Esophagus (tissue), 2 donors: ENCODE measurements around the gene SDSL. TPM values are rescaled to one million over a fixed set of nuclear protein-coding genes. Genes with fewer than 3 reads are reported as not detected.

Source experiments
- H3K27ac ChIP-seq, 2 donors: one replicate each; pipeline ENCODE4 v1.5.1; 2013; ENCODE audit warnings: low read depth in 2 of 2, mild to moderate bottlenecking in 2 of 2, inconsistent platforms in 1 of 2, low read length in 1 of 2, moderate library complexity in 1 of 2
- H3K27me3 ChIP-seq, 2 donors: one replicate each; pipeline ENCODE4 v1.6.1; 2013; ENCODE audit warnings: low read length in 2 of 2, control low read depth in 1 of 2, mild to moderate bottlenecking in 1 of 2; ENCODE audit not compliant: insufficient read depth in 2 of 2, control insufficient read depth in 1 of 2
- H3K36me3 ChIP-seq, 2 donors: one replicate each; pipeline ENCODE4 v1.6.1; 2013; ENCODE audit warnings: low read length in 1 of 2; ENCODE audit not compliant: control insufficient read depth in 2 of 2, insufficient read depth in 2 of 2
- H3K4me1 ChIP-seq, 2 donors: one replicate each; pipeline ENCODE4 v1.6.1; 2013; ENCODE audit warnings: low read length in 1 of 2; ENCODE audit not compliant: control insufficient read depth in 2 of 2, insufficient read depth in 2 of 2
- H3K4me3 ChIP-seq, 2 donors: one replicate each; pipeline ENCODE4 v1.5.1; 2013; ENCODE audit warnings: low read length in 2 of 2, mild to moderate bottlenecking in 2 of 2, low read depth in 1 of 2, moderate library complexity in 1 of 2
- H3K9me3 ChIP-seq, 2 donors: one replicate each; pipeline ENCODE4 v1.6.1; 2013; ENCODE audit warnings: mild to moderate bottlenecking in 2 of 2, low read depth in 1 of 2, low read length in 1 of 2, moderate library complexity in 1 of 2; ENCODE audit not compliant: control insufficient read depth in 2 of 2, insufficient read depth in 1 of 2
- WGBS, 2 donors: extraction: QIAGEN DNeasy Blood & Tissue Kit; methylation state at CpG; one replicate each; pipeline ENCODE4 v1.1.7; 2013; 5-methylcytosine and 5-hydroxymethylcytosine counted together
- polyA plus RNA-seq, 2 donors: library from polyadenylated mRNA; stranded (reverse); fragments of 200-250 nt; gene quantifications; one replicate each; pipeline ENCODE4 v1.2.3, GENCODE V29; 2013
- donor health status: healthy with polysubstance abuse.
- donor health status: Bipolar disorder and iron deficiency.

SDSL gene
- polyA plus RNA-seq, 2 donors = 0.65 to 1.3 TPM

GRCh38 chr12:113416091-113416754 is 6.0 kb upstream of the SDSL start:
- Histone ChIP-seq H3K36me3 (no peaks in the 10 kb centered on the region), H3K4me3 (no peak overlapping the region), H3K27me3 (no peaks in the 10 kb centered on the region), H3K4me1 (no peaks in the 10 kb centered on the region), H3K9me3 (no peaks in the 10 kb centered on the region), H3K27ac (no peak overlapping the region)
- 52 to 53% methylated on average over 6 of the region's 6 CpGs for WGBS, 2 donors

GRCh38 chr12:113418213-113418879 is 3.8 kb upstream of the SDSL start:
- peaks cover 0 to 7% of the 10 kb centered on the region in 2 donors for H3K4me1 ChIP-seq
- no peak overlapping the region for H3K4me3 ChIP-seq
- H3K9me3 ChIP-seq = no peaks in the 10 kb centered on the region
- H3K27ac ChIP-seq = no peak overlapping the region
- H3K27me3 ChIP-seq = no peaks in the 10 kb centered on the region
- 41 to 43% methylated on average over 13 of the region's 13 CpGs for WGBS, 2 donors
- H3K36me3 ChIP-seq = no peaks in the 10 kb centered on the region

DNA sequence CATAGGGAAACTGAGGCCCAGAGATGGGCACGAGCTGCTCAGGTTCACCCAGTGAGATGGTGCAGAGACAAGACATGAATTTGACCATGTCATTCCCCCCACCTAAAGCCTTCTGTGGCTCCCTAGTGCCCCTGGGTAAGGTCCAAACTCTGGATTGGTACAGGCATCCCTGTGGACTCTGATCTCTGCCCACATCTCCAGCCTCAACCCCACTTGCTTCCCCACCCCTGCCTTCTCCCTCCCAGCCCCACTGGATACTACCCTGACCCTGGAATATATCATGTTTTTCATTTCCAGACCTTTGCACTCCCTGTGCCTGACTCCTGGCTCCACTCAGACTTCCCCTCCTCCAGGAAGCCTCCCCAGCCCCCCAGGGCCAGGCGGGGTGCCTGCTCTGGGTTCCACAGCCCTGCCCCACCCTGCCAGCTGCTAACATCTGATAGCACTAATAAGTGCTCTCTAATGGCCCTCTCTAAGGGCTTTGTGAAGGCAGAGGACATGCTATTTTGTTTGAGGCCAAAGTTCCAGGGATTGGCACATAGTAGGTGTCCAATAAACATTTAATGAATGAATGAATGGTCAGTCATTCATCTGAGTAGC is 1.1 kb upstream of the SDSL start:
- peaks cover 0 to 7% of the 10 kb centered on the region in 2 donors for H3K4me1 ChIP-seq
- H3K36me3 ChIP-seq = no peaks in the 10 kb centered on the region
- 55 to 66% methylated on average over 2 of the region's 2 CpGs for WGBS, 2 donors
- no peak overlapping the region for H3K4me3 ChIP-seq
- no peak overlapping the region for H3K27ac ChIP-seq
- no peaks in the 10 kb centered on the region for H3K27me3 ChIP-seq
- H3K9me3 ChIP-seq = no peaks in the 10 kb centered on the region

- Histone ChIP-seq H3K4me1 (peaks cover 0 to 7% of the 10 kb centered on the region in 2 donors), H3K9me3 (no peaks in the 10 kb centered on the region), H3K27me3 (no peaks in the 10 kb centered on the region), H3K36me3 (no peaks in the 10 kb centered on the region), H3K27ac (no peak overlapping the region), H3K4me3 (peak overlapping the region in 1 of 2 donors; percentile 35)
- WGBS, 2 donors = 69 to 83% methylated on average over 6 of the region's 6 CpGs
These were observed 898 bp downstream of the SDSL start for GRCh38 chr12:113422886-113423669.

GRCh38 chr12:113424456-113424855 is 2.3 kb downstream of the SDSL start:
- WGBS, 2 donors = 77 to 86% methylated on average over 1 of the region's 1 CpG
- Histone ChIP-seq H3K27me3 (no peaks in the 10 kb centered on the region), H3K4me1 (peaks cover 0 to 7% of the 10 kb centered on the region in 2 donors), H3K4me3 (no peak overlapping the region), H3K27ac (no peak overlapping the region), H3K36me3 (no peaks in the 10 kb centered on the region), H3K9me3 (no peaks in the 10 kb centered on the region)

DNA sequence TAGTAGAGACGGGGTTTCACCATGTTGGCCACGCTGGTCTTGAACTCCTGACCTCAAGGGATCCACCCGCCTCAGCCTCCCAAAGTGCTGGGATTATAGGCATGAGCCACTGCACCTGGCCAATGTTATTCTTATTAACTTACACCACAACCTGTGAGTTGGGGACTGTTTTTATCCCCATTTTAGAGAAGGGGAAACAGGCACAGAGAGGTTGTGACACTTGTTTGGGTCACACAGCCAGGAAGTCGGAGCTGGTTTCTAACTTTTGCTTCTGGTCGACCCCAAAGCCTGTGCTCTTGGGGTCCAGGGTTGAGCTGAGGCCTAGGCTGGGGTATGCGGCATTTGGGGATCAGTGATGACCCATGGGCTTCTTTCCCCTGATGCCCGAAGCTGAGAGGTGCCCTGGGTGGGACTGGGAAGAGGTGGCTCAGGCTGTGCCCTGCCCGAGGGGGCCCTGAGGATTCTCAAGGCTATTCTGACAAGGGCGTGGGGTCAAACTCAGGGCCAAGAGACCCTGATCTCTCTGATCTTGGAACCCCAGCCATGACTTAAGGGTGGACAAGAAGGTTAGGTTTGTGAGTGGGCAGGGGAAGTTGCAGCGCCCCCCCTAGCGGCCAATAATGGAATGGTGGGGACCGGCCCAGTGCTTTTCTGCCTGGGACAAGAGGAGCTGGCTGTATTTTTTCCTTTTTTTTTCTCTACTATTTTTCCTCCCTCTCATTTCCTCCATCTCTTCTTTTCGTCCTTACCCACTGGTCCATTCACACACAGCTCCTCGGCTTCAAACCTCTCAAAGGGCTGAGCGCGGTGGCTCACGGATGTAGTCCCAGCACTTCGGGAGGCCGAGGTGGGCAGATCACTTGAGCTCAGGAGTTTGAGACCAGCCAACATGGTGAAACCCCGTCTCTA is 3.0 kb downstream of the SDSL start:
- Histone ChIP-seq H3K4me1 (peaks cover 0 to 7% of the 10 kb centered on the region in 2 donors), H3K4me3 (no peak overlapping the region), H3K27ac (no peak overlapping the region), H3K27me3 (no peaks in the 10 kb centered on the region), H3K36me3 (no peaks in the 10 kb centered on the region), H3K9me3 (no peaks in the 10 kb centered on the region)
- WGBS, 2 donors = 59 to 62% methylated on average over 20 of the region's 20 CpGs

- 39 to 47% methylated on average over 11 of the region's 11 CpGs for WGBS, 2 donors
- no peak overlapping the region for H3K4me3 ChIP-seq
These were observed 3.8 kb downstream of the SDSL start for GRCh38 chr12:113425960-113426453.

DNA sequence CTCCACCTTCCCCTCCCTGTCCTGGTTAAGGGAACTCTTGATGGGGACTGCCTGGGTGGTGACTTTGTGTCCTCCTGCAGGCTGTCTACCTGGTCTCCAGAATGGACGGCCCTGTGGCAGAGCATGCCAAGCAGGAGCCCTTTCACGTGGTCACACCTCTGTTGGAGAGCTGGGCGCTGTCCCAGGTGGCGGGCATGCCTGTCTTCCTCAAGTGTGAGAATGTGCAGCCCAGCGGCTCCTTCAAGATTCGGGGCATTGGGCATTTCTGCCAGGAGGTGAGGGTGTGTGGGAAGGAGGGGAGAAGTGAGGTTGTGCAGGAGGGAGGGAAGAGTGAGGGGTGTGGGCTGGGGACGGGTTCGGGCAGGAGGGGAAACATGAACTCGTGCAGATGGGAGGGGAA is 5.7 kb downstream of the SDSL start:
- Histone ChIP-seq H3K27me3 (no peaks in the 10 kb centered on the region), H3K4me3 (no peak overlapping the region), H3K27ac (no peak overlapping the region), H3K4me1 (peaks cover 0 to under 1% of the 10 kb centered on the region in 2 donors), H3K36me3 (no peaks in the 10 kb centered on the region), H3K9me3 (peaks cover 0 to 3% of the 10 kb centered on the region in 2 donors)
- WGBS, 2 donors = 50 to 69% methylated on average over 9 of the region's 9 CpGs

More at GRCh38 chr12:113425960-113426453, 3.8 kb downstream of the SDSL start:
- Histone ChIP-seq H3K9me3 (peaks cover 0 to 3% of the 10 kb centered on the region in 2 donors), H3K27ac (no peak overlapping the region), H3K4me1 (peaks cover 0 to 7% of the 10 kb centered on the region in 2 donors), H3K36me3 (no peaks in the 10 kb centered on the region), H3K27me3 (no peaks in the 10 kb centered on the region)
